Sigmoid colon (tissue), 4 donors: ENCODE measurements around the gene TUBB4A.

ENCODE experiments used
- CTCF ChIP-seq, 4 experiments: fragments of 450-650 bp in 3 of 4; fragments of 200-600 bp in 1 of 4; IDR thresholded peaks; one replicate each; pipeline ENCODE4 v1.5.1; 2016 to 2019; ENCODE audit warnings: antibody characterized with exemption in 4 of 4, mild to moderate bottlenecking in 3 of 4, moderate library complexity in 2 of 4
- POLR2A ChIP-seq, 2 donors: fragments of 450-650 bp; IDR thresholded peaks; one replicate each; pipeline ENCODE4 v1.6.1; 2016; ENCODE audit warnings: antibody characterized with exemption in 2 of 2, mild to moderate bottlenecking in 2 of 2, moderate library complexity in 2 of 2
- POLR2AphosphoS5 ChIP-seq, 4 donors: sonication (generic); formaldehyde crosslinking; IDR thresholded peaks; one replicate each; pipeline ENCODE4 v1.6.1; 2017; ENCODE audit warnings: antibody characterized with exemption in 4 of 4

- TF ChIP-seq CTCF (IDR thresholded peaks at IDR 0.05) (no peak), POLR2AphosphoS5 (IDR thresholded peaks at IDR 0.05) (no peak), POLR2A (IDR thresholded peaks at IDR 0.05) (no peak)
These were observed 49.2 kb downstream of the TUBB4A start for GRCh38 chr19:6452899-6453298.
